ENCODE measurements around the gene HCLS1.
"Not testable (repeated sequence)": the region's sequence is repeated elsewhere in the genome, so short reads cannot be mapped to it uniquely, and the experiment has no call there.

HCLS1 gene

GRCh38 chr3:121660356-121661171 is at the start of gene HCLS1:
Gene HCLS1, minus strand, starts transcription at chr3:121660903. Its CDS starts 2,556 bp downstream, at chr3:121658347.
- DNase-seq: no peak

GRCh38 chr3:121710347-121710746 is 49.6 kb upstream of the HCLS1 start:
- no peak for DNase-seq

GRCh38 chr3:121707531-121708273 is 47.0 kb upstream of the HCLS1 start:
- DNase-seq: no peak

GRCh38 chr3:121705541-121705940 is 44.8 kb upstream of the HCLS1 start:
- no peak for DNase-seq

GRCh38 chr3:121703973-121704372 is 43.3 kb upstream of the HCLS1 start:
- no peak for DNase-seq

GRCh38 chr3:121698901-121699300 is 38.2 kb upstream of the HCLS1 start:
- DNase-seq: no peak

GRCh38 chr3:121698476-121698875 is 37.8 kb upstream of the HCLS1 start:
- no peak for DNase-seq

- DNase-seq: no peak
Observed at GRCh38 chr3:121696186-121696585, 35.5 kb upstream of the HCLS1 start.

- DNase-seq: no peak
Observed at GRCh38 chr3:121692010-121692699, 31.5 kb upstream of the HCLS1 start.

GRCh38 chr3:121690777-121691405 is 30.2 kb upstream of the HCLS1 start:
- DNase-seq: no peak

- DNase-seq: not testable (repeated sequence)
Observed at GRCh38 chr3:121688747-121689146, 28.0 kb upstream of the HCLS1 start.

- DNase-seq: no peak
Observed at GRCh38 chr3:121681792-121682191, 21.1 kb upstream of the HCLS1 start.

- DNase-seq: no peak
Observed at GRCh38 chr3:121677141-121677540, 16.4 kb upstream of the HCLS1 start.

GRCh38 chr3:121670676-121671075 is 10.0 kb upstream of the HCLS1 start:
- no peak for DNase-seq

- DNase-seq: no peak
Observed at GRCh38 chr3:121667333-121667732, 6.6 kb upstream of the HCLS1 start.

GRCh38 chr3:121665488-121665887 is 4.8 kb upstream of the HCLS1 start:
- DNase-seq: no peak

GRCh38 chr3:121663171-121663847 is 2.6 kb upstream of the HCLS1 start:
- DNase-seq: no peak

- DNase-seq: no peak
Observed at GRCh38 chr3:121662742-121663141, 2.0 kb upstream of the HCLS1 start.

GRCh38 chr3:121661376-121661775 is 673 bp upstream of the HCLS1 start:
- no peak for DNase-seq

- DNase-seq: no peak
Observed at GRCh38 chr3:121659586-121659985, 1.1 kb downstream of the HCLS1 start.

GRCh38 chr3:121658716-121659435 is 1.8 kb downstream of the HCLS1 start:
- no peak for DNase-seq
